G401.6 (cell line): Measurements from ENCODE around the gene FEZF1.

Experiments
- FAIRE-seq: peaks from 2 replicates; lab custom pipeline; 2012; peaks lifted over from hg19 to GRCh38; lab: Jason Lieb, UNC

Gene FEZF1

DNA sequence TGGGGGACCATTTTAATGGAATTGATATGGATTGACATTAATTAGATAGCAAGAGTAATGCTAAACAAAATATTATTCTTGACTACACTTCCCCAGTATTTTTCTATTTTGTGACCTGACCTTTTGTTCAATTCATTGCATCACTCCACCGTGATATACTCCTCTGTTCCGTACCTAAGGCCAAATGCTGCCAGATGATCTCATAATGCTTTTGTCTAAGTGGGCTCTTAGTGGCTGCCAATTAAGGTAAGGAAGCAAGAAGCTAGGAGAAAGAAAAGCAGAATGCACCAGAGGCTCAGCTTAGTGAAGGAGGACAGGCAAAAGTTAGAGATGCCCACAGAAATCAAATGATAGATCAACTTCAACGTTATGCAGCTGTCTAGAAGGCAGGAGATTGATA, 36.4 kb downstream of the FEZF1 start:
- FAIRE-seq: no peak

- no peak for FAIRE-seq
Observed at GRCh38 chr7:122262246-122262645, 42.3 kb downstream of the FEZF1 start.

- no peak for FAIRE-seq
Observed at GRCh38 chr7:122261442-122261841, 43.1 kb downstream of the FEZF1 start.

- no peak for FAIRE-seq
Observed at GRCh38 chr7:122261016-122261415, 43.5 kb downstream of the FEZF1 start.

DNA sequence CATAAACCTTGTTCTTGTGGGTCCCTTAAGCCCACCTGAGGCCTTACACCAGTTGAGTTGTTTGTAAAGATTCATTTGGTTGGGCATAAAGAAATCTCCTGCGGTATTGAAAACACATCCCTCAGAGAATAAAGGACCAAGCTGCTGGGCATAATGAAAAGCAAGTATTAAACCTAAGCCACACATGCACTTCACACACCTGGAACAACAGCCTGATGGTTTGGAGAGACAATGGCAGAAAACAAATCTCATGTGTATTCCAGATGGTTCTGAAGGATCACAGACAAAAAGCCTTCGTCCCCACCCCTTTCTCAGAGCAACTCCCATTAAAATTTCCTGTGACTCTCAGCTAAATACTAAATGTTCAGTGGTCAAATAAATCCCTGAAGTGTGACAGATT, 44.2 kb downstream of the FEZF1 start:
- FAIRE-seq: no peak

DNA sequence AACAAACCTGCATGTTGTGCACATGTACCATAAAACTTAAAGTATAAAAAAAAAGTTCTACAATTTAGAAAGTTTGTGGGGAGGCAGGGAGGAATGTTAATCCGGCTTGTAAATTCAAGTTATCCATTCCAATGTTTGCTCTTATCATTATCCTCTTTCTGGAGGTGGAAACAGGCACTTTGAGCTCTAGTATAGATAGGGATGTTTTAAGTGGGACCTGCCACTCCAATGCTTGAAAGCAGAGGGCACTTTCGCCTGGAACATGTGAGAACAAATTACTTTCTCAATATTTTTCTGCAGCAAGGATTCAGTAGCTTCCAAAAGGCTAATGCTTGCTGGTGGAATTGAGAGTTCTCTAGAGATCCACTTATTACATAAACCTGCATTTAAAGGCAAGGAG, 45.6 kb downstream of the FEZF1 start:
- no peak for FAIRE-seq

DNA sequence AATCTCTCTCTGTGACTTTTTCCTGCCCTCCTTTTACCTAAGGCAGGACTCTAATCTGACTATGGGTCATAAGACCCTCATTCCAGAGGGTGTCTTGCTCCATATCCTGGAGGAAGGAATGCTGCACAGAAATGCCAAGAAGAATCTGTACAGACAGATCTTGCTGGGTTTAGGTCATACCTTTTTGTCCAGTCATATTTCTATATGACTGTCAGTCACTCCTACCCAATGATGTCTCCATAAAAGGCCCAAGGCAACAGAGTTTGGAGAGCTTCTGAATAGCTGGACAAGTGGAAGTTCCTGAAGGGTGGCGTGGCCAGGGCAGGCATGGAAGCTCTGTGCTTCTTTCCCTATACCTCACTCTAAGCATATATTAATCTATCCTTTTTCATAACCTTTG, 47.5 kb downstream of the FEZF1 start:
- no peak for FAIRE-seq

- FAIRE-seq: no peak
Observed at GRCh38 chr7:122256046-122256445, 48.5 kb downstream of the FEZF1 start.

DNA sequence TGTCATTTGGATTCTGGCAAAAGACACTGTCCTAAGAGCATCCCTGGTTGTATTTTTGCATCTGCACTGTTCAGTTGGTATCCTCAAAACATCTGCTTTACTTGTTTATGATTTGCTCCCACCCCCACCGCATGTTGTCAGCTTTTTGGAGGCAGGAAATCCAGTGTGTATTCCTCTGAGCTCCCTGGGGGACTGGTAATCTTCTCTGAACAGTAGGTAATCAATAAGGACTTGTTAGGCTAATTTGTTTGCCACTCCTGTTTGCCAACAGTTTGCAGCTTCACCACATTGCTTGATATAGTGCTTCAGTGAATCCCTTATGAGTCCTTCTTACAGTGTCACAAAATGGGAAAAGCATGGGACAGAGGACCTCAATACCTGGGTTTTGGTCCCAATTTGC, 49.1 kb downstream of the FEZF1 start:
- FAIRE-seq: no peak
